SK-N-SH treated with all-trans-retinoic acid at 6 μM for 48 hours (cell line): ENCODE results near the gene LRIG2.

Experiments
- BACH2 ChIP-seq: fragments of 250-450 bp; sonication (Bioruptor Pico); IDR thresholded peaks from 2 replicates; pipeline ENCODE4 v1.9.0; 2021; ENCODE audit warnings: mild to moderate bottlenecking, borderline replicate concordance
- GLIS3 ChIP-seq: fragments of 250-450 bp; sonication (Bioruptor Pico); IDR thresholded peaks from 2 replicates; pipeline ENCODE4 v1.5.0; 2020; ENCODE audit warnings: mild to moderate bottlenecking, moderate library complexity
- PPARA ChIP-seq: fragments of 250-450 bp; sonication (Bioruptor Pico); IDR thresholded peaks from 2 replicates; pipeline ENCODE4 v1.5.0; 2020; ENCODE audit warnings: mild to moderate bottlenecking, borderline replicate concordance
- TCF4 ChIP-seq: fragments of 250-450 bp; sonication (Bioruptor Pico); IDR thresholded peaks from 2 replicates; pipeline ENCODE4 v1.8.0; 2021; ENCODE audit warnings: mild to moderate bottlenecking, moderate library complexity, borderline replicate concordance
- ZFP3 ChIP-seq: fragments of 250-450 bp; sonication (Bioruptor Pico); IDR thresholded peaks from 2 replicates; pipeline ENCODE4 v1.5.0; 2020; ENCODE audit warnings: mild to moderate bottlenecking, moderate library complexity
- ZNF70 ChIP-seq: fragments of 450-650 bp; formaldehyde crosslinking; IDR thresholded peaks from 2 replicates; pipeline ENCODE4 v1.5.0; 2020; ENCODE audit warnings: mild to moderate bottlenecking, moderate library complexity
- TF ChIP-seq, protein P1 (sequence below): fragments of 250-450 bp; sonication (Bioruptor Pico); IDR thresholded peaks from 2 replicates; pipeline ENCODE4 v1.8.0; 2020; ENCODE audit warnings: mild to moderate bottlenecking, moderate library complexity, borderline replicate concordance
- TF ChIP-seq, protein P2 (sequence below): fragments of 250-450 bp; sonication (Bioruptor Pico); IDR thresholded peaks from 2 replicates; pipeline ENCODE4 v1.5.0; 2020; ENCODE audit warnings: mild to moderate bottlenecking, moderate library complexity
- TF ChIP-seq, protein P3 (sequence below): fragments of 250-450 bp; sonication (Bioruptor Pico); IDR thresholded peaks from 2 replicates; pipeline ENCODE4 v1.8.0; 2021; ENCODE audit warnings: low read depth, mild to moderate bottlenecking, moderate library complexity, borderline replicate concordance

DNA sequence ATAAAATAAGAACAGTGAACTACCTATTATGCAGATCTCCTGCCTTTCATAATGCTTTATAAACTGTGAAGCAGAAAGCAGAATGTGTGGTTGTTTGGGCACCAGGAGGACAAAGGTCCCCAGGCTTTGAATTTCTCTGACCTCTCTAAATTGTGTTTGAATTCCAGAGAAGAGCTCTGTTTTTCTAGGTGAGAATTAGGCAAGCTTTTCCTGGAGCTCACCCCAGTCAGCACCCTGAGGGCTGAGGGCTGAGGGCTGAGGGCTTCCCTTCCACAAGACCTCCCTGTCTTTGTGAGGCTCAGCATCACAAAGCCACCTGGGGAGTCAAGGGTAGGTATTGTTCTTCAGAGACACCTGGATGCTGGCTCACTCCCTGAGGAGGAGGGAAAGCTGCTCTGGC lies 45.5 kb upstream of the LRIG2 start:
- TF ChIP-seq, protein P1, sequence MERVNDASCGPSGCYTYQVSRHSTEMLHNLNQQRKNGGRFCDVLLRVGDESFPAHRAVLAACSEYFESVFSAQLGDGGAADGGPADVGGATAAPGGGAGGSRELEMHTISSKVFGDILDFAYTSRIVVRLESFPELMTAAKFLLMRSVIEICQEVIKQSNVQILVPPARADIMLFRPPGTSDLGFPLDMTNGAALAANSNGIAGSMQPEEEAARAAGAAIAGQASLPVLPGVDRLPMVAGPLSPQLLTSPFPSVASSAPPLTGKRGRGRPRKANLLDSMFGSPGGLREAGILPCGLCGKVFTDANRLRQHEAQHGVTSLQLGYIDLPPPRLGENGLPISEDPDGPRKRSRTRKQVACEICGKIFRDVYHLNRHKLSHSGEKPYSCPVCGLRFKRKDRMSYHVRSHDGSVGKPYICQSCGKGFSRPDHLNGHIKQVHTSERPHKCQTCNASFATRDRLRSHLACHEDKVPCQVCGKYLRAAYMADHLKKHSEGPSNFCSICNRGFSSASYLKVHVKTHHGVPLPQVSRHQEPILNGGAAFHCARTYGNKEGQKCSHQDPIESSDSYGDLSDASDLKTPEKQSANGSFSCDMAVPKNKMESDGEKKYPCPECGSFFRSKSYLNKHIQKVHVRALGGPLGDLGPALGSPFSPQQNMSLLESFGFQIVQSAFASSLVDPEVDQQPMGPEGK (CRISPR knock-in tag): no peak
- no peak for TF ChIP-seq BACH2 (CRISPR knock-in tag)
- TF ChIP-seq GLIS3 (CRISPR knock-in tag): no peak
- TF ChIP-seq, protein P2, sequence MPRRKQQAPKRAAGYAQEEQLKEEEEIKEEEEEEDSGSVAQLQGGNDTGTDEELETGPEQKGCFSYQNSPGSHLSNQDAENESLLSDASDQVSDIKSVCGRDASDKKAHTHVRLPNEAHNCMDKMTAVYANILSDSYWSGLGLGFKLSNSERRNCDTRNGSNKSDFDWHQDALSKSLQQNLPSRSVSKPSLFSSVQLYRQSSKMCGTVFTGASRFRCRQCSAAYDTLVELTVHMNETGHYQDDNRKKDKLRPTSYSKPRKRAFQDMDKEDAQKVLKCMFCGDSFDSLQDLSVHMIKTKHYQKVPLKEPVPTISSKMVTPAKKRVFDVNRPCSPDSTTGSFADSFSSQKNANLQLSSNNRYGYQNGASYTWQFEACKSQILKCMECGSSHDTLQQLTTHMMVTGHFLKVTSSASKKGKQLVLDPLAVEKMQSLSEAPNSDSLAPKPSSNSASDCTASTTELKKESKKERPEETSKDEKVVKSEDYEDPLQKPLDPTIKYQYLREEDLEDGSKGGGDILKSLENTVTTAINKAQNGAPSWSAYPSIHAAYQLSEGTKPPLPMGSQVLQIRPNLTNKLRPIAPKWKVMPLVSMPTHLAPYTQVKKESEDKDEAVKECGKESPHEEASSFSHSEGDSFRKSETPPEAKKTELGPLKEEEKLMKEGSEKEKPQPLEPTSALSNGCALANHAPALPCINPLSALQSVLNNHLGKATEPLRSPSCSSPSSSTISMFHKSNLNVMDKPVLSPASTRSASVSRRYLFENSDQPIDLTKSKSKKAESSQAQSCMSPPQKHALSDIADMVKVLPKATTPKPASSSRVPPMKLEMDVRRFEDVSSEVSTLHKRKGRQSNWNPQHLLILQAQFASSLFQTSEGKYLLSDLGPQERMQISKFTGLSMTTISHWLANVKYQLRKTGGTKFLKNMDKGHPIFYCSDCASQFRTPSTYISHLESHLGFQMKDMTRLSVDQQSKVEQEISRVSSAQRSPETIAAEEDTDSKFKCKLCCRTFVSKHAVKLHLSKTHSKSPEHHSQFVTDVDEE (CRISPR knock-in tag): no peak
- TF ChIP-seq ZFP3: no peak
- no peak for TF ChIP-seq PPARA
- TF ChIP-seq TCF4 (CRISPR knock-in tag): no peak
- no peak for TF ChIP-seq ZNF70
- TF ChIP-seq, protein P3, sequence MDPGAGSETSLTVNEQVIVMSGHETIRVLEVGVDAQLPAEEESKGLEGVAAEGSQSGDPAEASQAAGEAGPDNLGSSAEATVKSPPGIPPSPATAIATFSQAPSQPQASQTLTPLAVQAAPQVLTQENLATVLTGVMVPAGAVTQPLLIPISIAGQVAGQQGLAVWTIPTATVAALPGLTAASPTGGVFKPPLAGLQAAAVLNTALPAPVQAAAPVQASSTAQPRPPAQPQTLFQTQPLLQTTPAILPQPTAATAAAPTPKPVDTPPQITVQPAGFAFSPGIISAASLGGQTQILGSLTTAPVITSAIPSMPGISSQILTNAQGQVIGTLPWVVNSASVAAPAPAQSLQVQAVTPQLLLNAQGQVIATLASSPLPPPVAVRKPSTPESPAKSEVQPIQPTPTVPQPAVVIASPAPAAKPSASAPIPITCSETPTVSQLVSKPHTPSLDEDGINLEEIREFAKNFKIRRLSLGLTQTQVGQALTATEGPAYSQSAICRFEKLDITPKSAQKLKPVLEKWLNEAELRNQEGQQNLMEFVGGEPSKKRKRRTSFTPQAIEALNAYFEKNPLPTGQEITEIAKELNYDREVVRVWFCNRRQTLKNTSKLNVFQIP (CRISPR knock-in tag): no peak
